GM18867 (cell line): ENCODE measurements around the gene TEC.
A peak's percentile ranks its signal among the peaks of the same experiment; 100 is the strongest.

Experiments used
- ATAC-seq: cut with Tn5 transposase; IDR thresholded peaks from one replicate; pipeline ENCODE4 v1.9.1; 2021; ENCODE audit warnings: mild to moderate bottlenecking, moderate library complexity; ENCODE audit not compliant: unreplicated experiment

TEC gene

DNA sequence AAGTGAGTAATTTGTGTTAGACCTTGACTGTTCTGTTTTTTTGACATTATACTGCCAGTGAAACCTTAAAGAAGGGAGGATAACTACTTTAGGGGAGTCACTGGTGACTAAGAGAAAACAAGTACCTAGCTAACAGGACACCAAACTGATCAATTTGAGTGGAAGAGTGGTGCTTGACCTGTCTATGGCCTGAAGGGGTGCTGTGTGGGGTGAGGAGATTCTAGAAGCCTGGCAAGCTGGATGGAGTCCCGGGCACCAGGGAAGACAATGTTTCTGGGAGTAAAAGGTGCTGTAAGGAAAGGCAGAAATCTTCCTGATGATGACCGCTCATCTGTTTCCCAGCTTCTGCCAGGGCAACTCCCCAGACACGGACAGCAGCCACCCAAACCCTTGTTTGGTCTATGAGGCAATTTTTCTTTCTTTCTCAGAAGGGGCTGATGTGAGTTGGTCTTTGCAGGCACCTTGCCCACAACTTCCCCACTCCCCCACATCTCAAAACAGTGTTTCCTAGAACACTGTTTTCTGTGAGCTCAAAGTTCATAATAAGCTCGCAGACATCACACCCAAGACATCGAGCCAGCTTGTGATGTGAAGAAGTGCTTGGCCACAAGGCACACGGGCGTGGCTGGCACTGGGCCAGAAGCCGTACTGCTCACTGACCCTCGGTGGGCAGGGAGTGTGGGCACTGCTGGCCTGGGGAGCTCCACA, 140.2 kb downstream of the TEC start:
- ATAC-seq, result no peak

DNA sequence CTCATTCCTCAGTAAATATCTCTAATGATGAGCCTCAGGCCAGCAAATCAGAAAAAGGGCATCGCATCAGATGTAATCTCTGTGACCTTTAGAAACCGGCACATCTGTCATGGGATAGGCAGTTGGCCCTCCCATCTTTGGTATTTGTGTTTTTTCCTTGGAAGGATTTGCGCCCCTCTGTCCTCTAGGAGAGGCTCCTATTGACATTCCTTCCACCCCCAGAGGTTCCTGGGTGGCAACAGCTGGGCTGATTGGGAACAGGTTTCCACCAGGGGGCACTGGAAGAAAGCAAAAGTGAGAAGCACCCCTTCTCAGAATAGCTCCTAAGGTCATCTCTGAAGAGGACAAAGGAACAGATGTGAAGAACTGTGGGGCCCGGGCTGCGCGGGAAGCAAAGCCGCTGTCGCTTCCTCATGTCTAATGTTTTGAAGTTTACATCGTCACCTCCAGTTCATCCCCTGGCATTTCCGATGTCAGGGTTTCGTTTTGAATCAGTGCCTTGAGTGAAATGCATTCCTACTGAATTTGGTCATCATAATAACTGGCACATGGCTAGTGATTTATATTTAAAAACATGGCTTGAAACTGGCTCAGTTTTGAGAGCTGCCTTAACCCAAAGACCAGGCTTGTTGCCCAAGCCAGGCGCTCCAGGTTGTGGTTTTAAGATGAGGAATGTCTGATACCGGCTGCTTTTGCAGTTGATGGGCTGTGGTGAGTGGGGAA, 141.8 kb downstream of the TEC start:
- peak; percentile 86 for ATAC-seq

DNA sequence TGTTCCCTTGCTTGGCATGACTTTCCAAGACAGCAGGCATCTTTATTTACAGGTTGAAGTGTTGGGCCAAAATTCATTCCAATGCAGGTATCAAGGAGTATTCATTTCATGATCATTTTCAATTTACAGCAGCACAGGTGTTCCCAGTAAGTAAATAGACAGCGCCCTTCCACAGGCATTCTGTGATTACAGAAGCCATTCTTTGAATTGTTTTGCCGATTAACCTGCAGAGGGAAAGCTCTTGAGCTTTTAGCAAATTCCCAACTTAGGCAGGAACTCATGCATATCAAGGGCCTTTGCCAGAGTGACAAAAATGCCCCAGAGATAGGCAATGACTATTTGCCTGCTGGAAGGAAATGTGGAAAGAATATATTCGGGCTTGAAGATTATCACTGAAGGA, 142.4 kb downstream of the TEC start:
- no peak for ATAC-seq

DNA sequence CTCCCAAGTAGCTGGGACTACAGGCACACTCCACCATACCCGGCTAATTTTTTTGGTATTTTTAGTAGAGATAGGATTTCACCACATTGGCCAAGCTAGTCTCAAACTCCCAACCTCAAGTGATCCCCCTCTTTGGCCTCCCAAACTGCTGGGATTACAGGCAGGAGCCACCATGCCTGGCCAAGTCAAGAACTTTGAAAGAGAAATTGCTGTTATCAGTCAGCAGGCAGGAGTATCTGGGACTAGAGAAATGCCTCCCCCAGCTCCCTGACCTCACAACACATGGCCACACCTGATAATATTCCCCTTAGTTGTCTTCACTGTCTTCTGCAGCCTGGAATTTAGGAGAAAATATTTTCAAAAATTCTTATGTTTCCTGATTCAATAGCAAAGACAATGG, 143.0 kb downstream of the TEC start:
- no peak for ATAC-seq

DNA sequence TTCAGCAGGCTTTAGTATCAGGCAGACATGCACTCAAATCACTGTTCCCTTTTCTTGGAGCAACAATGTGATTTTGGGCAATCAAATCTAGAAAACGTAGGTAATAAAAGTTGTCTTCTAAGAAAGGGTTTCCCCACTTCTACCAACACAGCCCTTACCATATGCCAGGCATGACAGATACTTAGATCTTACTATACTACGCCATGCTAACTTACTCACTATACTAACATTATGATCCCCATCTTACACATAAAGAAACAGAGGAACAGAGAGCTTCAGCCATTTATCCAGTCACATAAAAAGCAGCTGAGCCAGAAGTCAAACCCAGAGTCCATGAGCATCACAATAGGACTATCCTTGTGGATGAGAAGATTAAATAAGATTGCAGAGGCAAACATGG, 144.8 kb downstream of the TEC start:
- ATAC-seq, result no peak

DNA sequence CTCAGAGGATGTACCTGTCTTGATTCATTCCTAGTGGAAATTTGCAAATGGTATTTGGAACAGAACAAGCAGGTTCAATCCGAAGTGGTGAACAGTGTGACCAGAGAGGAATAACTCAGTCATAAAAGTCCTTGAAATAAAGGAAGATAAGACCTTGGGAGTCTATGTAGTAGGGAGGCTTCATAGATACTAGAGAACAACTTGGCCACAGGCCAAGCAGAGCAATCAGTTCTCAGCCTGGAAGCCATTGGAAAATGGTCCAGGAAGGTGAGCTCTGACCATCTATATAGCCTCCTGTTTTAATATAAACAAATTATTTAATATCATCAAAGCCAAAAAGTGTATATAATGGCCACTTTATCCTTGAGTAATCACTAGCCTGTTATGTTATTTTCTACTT, 146.9 kb downstream of the TEC start:
- no peak for ATAC-seq

DNA sequence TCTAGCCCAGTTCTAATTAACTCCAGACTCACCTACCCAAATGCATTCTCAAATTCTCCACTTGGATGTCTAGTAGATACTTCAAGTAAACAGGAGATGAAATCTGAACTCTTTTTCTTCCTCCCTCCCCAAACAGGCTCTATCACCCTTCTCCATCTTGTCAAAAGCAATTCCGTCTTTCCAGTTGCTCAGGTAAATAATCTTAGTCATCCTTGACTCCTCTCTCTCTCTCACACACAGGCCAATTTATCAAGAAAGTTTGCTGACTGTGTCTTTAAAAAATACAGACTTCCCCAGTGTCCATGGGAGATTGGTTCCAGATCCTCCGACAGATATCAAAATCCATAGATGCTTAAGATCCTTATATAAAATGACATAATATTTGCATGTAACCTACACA, 148.5 kb downstream of the TEC start:
- no peak for ATAC-seq

DNA sequence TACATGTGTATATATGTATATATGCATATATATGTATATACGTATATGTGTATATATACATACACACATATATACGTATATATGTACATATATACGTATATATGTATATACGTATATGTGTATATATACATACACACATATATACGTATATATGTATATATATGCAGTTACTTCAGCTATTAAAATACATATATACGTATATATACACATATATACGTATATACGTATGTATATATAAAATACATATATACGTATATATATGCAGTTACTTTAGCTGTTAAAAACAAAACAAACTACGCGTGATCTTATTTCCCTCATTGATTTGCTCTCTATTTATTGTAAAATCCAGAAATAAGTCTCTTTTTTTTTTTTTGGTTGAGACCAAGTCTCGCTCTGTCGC, 149.5 kb downstream of the TEC start:
- ATAC-seq, result no peak

DNA sequence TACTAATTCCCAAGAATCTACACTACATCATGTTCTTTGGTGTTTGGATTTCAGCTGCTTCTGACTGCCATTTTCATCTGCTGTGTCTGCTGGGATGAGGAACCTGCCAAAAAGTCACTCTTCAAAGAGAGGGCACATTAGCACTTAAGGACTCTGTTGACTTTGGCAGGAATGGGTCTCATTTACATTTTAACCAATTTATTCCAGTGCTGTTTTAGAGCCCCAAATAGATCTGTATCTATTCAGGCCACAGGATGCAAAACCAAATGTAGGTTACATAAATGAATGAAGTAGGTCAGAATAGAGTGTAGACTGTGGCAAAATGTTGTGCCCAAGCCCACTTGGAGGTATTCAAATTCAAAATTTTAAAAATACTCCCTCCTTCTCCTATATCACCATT, 150.0 kb downstream of the TEC start:
- no peak for ATAC-seq

DNA sequence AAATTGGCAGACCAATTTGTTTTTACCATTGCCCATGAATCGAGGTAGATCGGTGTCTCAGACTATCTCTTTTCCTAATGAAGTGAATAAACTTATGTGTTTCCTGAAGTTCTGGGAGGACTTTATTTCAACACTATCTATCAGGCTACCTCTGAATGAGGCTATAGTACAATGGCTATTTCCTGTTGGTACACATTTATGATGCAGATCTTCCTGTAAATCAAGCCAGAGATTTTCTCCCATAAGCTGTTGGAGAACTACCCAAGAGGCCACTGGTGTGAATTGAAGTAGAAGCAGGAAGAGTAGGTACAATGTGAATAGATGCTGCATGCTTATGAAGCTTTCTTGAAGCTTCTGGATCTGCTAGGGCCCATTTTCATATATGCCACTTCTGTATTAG, 151.6 kb downstream of the TEC start:
- no peak for ATAC-seq

DNA sequence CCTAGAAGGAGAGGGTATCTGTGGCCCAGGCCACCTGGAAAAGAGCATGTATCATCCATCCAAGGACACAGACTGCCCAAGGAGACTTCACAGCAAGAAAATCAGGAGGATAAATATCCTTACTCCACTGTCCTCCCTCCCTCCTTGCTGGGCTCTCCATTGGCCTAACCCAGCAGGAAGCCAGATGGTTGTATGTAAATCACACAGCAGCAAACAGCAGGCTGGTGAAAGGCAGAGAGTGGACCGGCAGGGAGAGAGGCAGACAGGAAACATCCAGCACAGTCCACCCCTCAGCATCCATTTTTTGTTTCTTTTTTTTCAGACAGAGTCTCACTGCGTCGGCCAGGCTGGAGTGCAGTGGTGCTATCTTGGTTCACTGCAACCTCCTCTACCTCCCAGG, 153.1 kb downstream of the TEC start:
- ATAC-seq, result no peak

DNA sequence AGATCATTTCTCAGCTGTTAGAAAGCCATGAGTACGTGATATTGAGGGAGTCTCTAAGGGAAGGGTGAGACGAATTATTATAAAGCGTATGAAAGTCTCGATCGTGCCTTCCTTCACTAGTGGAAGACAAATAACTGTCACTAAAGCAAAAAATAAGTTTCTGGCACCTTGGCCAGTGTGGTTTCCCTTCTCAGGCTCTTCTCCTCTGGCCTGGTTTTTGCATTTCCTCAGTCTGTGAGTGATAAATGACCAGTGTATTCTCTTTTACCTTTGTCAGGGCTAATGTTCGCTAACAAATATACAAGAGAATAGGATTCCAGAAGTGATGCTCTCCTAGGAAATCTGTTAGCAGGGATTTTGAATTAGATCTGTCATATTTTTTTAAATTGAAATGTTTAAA, 155.2 kb downstream of the TEC start:
- ATAC-seq, result no peak

DNA sequence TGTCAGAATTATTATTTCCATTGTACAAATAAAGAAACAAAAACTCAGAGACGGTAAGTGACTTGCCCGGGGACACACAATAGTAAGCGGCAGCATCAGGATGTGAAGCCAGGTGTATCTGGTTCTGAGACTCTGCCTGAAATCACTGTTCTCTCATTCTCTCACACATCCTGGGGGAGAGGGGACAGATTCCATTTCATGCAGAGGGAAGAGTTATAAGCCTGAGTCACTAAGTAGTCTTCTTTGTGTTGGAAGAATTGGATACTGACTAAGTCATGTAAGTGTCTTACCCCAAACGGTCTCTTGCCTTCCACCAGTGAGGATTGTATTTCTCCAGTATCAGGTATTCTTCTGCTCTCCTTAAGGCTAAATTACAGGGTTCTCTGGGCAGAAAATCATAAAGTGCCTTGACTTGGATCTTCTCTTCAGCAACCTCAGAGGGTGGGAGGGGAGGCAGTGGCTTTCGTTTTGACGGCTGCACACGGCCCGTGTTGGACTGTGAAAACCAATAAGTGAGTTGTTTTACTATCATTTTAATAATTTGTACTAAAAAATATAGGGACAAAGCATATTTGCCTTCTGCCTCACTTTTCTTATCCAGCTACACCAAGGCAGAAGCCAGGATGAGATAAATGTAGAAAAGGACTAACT, 157.5 kb downstream of the TEC start:
- ATAC-seq, result no peak

DNA sequence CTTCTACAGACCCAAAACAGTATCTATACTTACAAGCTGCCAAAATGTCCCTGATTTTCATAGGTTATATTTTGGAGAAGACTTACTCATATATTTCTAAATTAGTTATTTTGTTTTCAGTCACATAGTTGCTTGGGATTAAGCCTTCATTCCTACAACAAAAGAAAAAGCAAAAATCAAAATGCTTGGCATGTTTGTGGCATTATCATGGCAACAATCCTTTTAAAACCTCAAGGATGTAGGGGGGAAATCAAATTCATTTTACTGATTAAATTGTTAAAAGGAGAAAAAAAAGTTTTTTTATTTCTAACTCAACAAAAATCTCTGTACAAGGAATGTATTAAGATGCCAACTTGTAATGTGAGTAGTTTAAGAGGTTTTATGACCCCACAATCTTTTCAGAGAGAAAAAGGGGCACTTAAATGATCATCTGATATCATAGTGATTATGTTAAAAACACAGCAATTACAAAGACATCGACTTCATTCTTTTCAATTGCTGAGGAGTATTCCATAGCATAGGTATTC, 159.1 kb downstream of the TEC start:
- ATAC-seq, result no peak

DNA sequence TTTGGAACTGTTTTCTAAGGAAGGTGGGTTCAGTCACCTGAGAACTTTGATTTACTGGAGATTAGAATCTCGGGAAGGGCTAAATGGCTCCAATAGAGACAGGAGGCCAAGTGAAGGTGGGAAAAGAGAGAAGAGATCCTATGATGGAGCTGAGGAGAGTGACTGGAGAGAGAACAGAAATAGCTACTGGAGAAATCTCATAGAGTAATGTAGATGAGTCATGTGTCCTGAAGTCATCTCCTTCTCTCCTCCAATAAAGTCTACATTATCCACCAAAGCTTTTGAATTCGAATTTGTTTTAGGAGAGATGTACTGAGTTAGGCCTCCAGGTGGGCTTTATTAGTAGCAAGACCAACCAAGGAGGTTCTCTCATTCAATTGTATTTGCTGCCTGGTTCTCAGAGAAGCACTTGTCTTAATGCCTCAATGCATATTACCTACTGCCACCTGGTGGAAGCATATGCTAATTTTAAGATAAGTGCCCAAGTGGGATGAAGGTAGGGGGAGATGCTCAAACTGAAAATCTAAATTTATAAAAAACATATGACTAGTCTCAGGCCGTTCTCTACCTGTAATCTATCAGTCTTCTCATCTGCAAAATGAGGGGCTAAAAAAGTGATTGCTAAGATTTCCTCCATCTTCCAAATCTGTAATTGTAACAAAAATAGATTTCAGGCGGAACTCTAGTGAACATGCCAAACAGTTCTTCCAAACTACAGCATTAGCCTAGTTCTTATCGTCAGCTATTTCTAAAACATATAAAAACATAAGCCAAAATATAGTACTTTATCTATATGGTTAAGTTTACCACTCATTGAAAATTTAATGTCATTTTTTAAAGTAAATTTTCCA, 160.0 kb downstream of the TEC start:
- peak; percentile 86 for ATAC-seq

DNA sequence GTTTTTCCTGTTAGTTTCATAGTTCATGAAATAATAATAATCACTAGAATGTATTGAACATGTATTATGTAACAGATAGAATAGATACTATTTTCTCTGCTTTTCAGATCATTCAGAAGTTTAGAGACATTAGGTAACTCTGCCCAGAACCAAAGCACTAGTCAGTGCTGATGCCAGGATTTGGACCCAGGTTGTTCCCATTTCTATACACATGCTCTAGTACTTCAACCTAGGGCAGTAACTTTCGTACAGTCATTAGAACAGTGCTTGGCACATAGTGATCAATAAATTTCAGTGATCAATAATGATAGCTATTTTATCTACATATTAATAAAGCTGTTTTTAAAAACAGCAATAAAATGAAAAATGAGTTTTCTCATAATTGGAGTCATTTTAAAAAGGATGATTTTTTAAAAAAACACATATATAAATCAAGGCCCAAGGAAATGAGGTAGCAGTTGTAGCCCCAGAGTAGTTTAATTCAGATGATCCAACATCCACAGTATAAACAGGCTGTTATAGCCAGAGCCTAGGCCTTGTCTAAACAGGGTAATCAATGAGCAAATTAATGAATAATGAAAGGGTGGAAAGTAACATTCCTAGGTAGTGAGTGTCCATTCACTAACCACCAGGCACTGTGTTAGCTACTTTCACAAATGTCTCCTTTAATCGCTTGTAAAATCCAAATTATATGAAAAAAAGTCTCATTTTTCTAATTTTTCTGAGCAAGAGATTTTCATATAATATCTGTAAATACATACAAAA, 161.1 kb downstream of the TEC start:
- ATAC-seq, result no peak

DNA sequence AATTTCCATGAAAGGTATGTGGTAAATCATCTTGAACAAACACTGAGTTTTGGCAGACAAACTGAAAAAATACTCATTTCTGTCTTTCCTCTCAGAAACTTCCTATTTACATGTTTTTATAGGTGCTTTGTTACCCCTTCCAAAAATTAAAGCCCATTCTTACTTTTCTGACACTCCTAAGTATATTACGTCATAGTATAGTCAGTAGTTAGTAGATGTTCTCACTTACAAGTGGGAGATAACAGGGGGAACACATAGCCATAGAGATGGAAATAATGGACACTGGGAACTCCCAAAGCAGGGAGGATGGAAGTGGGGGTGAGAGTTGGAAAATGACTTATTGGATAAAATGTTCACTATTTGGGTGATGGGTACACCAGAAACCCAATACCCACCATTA, 164.4 kb downstream of the TEC start:
- ATAC-seq, result no peak

DNA sequence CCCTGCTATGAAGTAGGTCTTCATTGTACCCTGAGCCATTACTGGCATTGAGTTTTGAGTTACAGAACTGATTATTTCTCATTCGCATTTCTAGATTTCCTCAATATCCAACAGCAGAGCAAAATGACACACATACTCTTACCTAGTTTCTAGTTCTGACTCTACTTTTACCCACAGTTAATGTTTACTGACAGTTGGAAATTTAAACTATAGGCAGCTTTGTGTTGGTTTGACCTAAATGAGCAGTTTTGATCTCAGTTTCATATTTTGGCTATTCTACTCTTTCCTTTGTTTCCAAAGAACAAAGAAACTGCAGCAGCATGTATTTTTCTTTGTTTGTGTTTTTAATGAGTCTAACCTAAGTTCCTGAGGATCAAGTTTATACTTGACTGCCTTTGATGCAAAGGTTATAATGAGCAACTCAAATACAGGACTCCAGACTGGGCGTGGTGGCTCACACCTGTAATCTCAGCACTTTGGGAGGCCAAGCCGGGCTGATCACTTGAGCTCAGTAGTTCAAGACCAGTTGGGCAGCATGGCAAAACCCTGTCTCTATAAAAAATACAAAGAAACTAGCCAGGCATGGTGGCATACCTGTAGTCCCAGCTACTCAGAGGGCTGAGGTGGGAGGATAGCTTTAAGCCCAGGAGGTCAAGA, 166.0 kb downstream of the TEC start:
- peak; percentile 73 for ATAC-seq

DNA sequence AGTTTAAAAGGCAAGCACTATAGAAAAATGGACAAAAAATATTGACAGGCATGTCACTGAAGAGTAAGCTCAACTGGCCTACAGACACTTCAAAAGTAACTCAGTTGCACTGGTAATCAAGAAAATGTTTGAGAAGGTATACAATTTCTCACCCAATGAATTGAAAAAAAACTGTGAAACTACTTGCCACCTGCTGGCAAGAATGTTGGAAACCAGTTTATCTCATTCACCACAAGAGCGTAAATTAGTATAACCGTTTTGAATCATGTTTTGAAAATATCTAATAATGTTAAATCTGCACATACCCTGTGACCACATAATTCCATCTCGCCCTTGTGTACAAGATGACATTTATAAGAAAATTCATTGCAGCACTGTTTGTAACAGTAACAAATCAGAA, 167.3 kb downstream of the TEC start:
- ATAC-seq, result no peak

DNA sequence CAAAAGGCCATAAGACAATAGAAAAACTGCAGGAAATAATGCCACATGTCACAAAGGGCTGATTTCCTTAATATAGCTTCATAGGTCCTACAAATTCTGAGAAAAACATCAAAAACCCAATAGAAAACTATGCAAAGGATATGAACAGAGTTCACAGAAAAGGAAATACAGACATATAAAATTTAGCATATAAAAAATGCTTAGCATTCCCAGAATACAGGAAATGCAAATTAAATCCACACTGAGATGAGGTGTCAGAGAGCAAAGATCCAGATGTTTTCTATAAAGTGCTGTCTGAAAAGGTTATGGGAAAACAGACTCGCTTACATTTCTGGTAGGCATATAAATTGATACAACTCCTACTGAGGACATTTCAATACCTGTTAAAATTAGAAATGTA, 169.4 kb downstream of the TEC start:
- no peak for ATAC-seq
